Activated CD4-positive, alpha-beta T cell treated with anti-CD3 and anti-CD28 coated beads, Interleukin-2, amount 50 U/mL, for 48 hours (primary cell): ENCODE measurements around the gene G3BP2.
"Not testable (repeated sequence)": the region's sequence is repeated elsewhere in the genome, so short reads cannot be mapped to it uniquely, and the experiment has no call there.

Experiments
- DNase-seq, 2 experiments: peaks; one replicate each; pipeline ENCODE4 v3.0.0-alpha.2; 2020

The G3BP2 gene

GRCh38 chr4:75683482-75684155 lies 10.4 kb upstream of the G3BP2 start:
- DNase-seq, result no peak

- no peak for DNase-seq
Observed at GRCh38 chr4:75679876-75680575, 6.8 kb upstream of the G3BP2 start.

DNA sequence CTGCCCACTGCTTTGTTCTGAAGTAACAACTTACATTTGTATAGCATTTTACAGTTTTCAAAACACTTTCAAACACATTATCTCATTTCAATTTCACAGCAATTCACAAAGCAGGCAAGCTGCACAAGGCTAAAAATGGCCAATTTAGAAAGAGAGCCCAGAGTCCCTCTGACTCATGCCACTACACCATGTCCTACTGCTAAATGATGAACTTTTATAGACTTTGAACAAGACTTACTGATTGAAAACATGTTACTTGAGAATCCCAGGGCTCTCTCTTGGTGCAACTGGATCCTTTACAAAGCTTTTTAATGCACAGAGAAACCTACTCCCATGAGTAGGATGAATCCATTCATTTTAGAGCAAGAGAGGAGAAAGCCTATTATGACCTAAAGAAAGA lies 5.8 kb upstream of the G3BP2 start:
- no peak for DNase-seq

GRCh38 chr4:75678473-75678872 lies 5.3 kb upstream of the G3BP2 start:
- DNase-seq, result no peak

GRCh38 chr4:75675004-75675531 lies 1.9 kb upstream of the G3BP2 start:
- no peak for DNase-seq

GRCh38 chr4:75673959-75674328 lies 733 bp upstream of the G3BP2 start:
- no peak for DNase-seq

GRCh38 chr4:75672461-75673026 lies 667 bp downstream of the G3BP2 start:
- DNase-seq, result peak; percentile 81 to 85

DNA sequence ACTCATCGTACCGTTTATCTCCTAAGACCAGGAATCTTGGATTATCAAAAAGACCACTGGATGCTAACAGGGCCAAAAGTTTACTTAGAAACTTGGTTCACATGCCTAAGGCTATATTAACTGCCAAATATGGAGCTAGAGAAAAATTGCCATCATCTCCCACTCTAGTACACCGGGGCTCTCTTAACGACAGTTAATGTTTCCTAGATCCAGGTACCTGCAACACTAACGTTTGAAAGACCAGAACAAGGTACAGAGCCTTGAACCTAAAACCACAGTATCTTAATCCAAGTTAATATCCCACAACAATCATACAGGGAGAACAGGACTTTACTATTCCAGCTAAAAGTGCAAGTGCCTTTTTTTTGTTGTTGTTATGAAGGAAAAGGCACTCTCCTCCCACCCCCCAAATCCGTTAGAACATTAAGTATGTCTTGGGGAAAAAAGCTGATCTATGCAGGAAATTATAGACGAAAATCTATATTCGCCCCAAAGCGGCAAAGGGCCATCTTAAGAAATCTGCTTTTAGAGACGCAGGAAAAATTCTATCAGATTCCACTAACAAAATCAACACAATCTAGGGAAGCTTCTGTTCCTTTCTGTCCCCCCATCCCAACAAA lies 1.3 kb downstream of the G3BP2 start:
- DNase-seq, result no peak

- DNase-seq, result no peak
Observed at GRCh38 chr4:75668596-75668995, 4.6 kb downstream of the G3BP2 start.

GRCh38 chr4:75667636-75668035 lies 5.6 kb downstream of the G3BP2 start:
- DNase-seq, result not testable (repeated sequence)

DNA sequence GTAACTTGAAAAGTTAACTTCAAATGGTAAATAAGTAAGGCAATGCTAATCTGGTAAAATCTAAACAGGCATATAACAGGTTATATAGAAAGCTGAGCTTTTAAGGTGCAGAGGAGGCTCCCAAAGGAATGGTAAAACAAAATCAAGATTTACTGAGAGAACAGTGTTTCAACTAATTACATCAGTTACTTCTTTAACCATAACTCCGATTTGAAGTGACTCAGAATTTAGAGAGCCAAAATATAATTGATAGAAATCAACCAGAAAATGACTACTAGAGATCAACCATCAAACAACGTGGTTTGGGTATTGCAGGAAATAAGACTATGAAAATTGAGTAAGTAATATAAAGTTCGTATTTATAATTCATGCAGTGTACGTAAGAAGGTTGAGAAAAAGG lies 6.9 kb downstream of the G3BP2 start:
- no peak for DNase-seq

- not testable (repeated sequence) for DNase-seq
Observed at GRCh38 chr4:75664604-75665003, 8.6 kb downstream of the G3BP2 start.

DNA sequence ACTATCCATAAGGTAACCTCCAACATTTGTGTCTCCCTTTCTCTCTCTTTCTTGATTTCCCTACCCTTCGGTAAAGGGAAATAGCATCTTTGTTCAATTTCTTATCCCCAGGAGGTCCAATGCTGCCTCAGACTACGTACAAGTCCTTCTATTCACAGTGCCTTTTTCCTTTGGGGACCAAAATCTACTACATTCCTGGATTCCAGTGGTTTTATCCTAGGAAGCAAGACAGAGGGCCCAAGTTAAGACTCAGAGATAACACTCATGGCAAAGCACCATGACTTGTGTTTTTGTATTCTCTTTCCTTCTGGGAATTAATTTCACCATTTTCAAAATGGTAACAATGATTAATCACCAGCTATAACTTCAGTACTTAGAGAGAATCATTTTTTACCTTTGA lies 10.6 kb downstream of the G3BP2 start:
- no peak for DNase-seq

GRCh38 chr4:75660491-75660890 lies 12.7 kb downstream of the G3BP2 start:
- DNase-seq, result no peak

DNA sequence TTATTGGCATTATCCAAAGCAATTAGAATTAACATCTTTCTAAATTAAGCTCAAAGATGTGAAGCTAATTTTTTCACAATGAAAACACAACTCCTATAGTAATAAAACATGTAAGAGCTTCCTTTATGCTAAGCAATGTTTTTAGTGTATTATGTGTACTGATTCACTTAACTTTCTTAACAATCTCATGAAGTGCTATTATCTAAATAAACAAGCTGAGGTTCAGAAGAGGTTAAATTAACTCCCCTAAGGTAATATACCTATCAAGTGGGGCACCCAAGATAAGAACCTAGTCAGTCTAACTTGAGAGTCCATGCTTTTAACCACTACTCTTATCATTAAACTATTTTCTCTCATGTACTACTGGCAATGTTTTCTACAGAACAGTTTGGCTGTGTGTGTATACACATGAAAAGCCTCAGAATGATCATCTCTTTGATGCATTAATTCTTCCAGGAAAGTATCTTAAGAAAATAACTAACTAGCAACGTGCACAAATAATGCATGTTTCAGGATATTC lies 13.6 kb downstream of the G3BP2 start:
- no peak for DNase-seq

DNA sequence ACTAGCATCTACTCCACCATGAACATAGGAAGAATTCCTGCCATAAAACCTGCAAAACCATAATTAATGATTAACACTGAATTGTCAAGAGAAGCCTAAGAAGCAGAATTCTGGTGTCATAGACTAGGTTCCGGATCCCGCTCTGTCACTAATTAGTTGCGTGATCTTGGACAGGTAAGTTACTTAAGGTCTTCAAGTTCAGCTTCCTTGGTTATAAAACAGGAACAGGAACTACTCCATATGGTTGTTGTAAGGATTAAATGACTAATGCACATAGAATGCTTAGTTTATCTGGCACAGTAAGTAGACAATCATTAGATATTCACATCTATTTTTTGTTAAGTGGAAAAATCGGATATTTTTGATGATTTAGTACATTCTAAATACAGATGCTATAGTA lies 14.3 kb downstream of the G3BP2 start:
- no peak for DNase-seq

- no peak for DNase-seq
Observed at GRCh38 chr4:75655562-75655961, 17.6 kb downstream of the G3BP2 start.

DNA sequence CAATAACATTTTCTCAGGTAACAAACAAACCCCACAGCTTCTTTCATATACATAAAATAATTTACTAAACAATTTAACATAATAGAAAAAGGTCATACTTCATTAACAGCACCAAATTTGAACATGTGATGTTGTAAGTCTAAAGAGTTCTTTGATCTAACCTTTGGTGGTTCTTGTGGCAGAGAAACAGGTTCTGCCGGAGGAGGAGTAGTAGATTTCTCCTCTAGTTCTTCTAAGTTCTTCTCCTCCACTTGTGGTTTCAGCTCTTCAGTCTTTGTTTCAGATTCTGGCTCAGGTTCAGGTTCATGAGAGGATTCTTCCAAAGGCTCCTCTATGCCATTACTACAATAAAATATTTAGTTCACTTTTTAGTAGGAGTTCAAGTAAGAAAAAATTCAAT lies 18.3 kb downstream of the G3BP2 start:
- no peak for DNase-seq

DNA sequence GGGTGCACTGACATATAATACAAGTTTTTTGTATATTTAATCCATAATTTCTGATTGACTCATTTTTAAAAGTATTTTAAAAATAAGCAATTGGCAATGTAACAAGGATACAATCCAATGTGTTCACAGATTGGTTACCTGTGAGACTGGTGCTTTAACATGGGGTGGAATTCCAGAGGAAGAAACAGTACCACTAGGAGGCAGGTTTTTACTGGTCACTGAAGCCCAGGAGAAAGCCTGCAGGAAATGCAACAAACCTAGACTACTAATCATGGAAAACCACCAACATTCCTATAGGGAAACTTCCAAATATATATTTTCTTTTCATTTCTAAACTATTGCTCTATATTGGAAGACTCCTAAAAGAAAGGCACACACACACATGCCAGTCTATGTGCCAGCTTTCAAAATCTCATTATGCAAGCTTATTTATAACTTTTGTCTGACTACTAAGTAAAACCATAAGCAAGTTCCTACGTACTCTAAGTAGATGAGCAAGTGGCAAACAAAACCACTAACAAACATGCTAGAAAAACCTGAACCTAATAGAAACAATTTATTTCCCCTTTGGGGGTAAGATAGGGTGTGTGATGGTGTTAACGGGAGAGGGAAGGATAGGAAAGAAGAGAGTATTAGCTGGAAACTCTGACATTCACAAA lies 19.2 kb downstream of the G3BP2 start:
- no peak for DNase-seq

DNA sequence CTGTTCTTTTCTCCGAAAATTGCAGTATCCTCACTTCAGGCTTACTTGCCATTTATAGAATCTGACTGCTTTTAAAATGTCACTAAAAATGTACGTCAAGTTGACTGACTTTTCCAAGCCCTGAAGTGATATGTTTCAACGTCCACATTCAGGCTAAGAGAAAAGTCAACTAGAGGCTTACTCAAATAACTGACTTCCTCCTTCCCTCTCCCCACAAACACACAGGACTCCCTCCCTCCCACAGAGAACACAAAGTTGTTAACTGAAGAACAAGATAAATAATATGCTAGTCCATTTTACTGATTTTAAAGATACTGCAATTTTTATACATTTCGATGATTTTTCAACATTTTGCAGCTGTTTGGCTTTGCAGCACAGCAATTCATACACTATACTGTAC lies 29.1 kb downstream of the G3BP2 start:
- DNase-seq, result no peak

DNA sequence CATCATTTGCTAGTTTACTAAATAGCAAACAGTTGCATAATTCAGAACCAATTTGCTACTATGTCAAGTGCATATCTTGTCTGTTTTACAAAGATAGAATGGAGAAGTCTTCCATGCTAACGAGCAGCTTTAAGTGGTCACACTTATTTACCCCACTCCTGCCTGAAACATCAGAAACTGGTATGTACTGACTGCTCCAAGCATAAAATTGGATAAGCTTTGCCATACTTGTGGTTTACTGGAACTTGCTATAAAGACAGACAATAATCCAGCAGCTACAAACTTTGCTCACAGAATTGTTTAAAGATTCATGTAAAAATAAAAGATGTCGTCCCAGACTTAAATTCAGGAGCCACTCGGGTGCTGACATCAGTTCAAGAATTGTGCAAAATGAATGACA lies 29.6 kb downstream of the G3BP2 start:
- DNase-seq, result no peak

DNA sequence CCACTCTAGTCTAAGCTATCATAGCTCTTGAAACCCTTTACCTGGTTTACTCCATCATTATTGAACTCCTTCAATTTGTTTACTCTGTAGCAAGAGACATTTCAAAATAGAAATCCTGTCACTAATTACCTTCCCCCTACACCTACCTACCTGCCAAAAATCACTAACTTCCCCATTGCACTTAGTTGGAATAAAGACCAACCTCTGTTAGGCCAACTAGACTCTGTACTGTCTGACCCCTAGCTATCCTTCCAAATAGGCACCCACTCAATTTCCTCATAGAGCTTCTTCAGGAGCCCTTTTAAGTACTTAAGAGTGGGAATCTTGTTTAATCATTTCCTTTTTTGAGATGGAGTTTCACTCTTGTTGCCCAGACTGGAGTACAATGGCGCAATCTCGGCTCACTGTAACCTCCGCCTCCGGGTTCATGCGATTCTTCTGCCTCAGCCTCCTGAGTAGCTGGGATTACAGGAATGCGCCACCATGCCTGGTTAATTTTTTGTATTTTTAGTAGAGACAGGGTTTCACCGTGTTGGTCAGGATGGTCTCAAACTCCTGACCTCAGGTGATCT lies 34.0 kb downstream of the G3BP2 start:
- DNase-seq, result no peak

DNA sequence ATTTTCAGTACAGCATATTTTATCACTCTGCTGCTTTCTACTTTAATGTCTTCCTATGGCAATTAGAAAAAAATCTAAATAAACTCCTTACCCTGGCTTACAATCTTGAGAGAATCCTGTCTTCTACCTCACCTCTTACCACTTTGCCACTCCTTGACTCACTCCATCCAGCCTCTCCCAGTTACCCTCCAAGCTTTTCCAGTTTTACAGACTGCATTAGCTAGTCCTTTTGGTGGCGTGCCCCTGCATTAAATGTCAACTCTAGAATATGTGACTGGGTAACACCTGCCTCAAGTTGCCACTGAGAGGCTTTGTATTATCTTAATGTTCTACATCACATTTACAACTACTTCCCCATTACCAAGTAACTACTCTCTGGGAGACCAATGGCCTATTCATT lies 35.4 kb downstream of the G3BP2 start:
- no peak for DNase-seq
